Measurements from ENCODE around the gene OSBPL6. TPM values are rescaled to one million over a fixed set of nuclear protein-coding genes. Genes with fewer than 3 reads are reported as not detected.

OSBPL6 gene
- total and polyA plus RNA-seq, 2 of the 13 experiments (the other 11 are each of a cell fraction or from before 2014, with no cell fraction given), result 0.03 to 0.11 TPM

- no peak for TF ChIP-seq CREB3 (CRISPR knock-in tag; IDR thresholded peaks at IDR 0.05)
- no peak for TF ChIP-seq ZNF142 (CRISPR knock-in tag; IDR thresholded peaks at IDR 0.05)
- TF ChIP-seq ETV6 (CRISPR knock-in tag; conservative IDR thresholded peaks at IDR 0.05), result no peak
- peak; percentile 48; the same call in 1 of the 2 replicates for TF ChIP-seq SOX5 (CRISPR knock-in tag; IDR thresholded peaks at IDR 0.05; ENCODE audit: borderline replicate concordance)
- no peak for TF ChIP-seq SOX13 (IDR thresholded peaks at IDR 0.05)
- peak in 1 of 2 experiments; percentile 52; a peak in 1 of 4 replicates for TF ChIP-seq SOX13 (CRISPR knock-in tag; conservative IDR thresholded peaks at IDR 0.05 in 1 of 2, IDR thresholded peaks at IDR 0.05 in 1 of 2)
- no peak for TF ChIP-seq ZNF720 (CRISPR knock-in tag; IDR thresholded peaks at IDR 0.05)
- TF ChIP-seq ARID2 (CRISPR knock-in tag; IDR thresholded peaks at IDR 0.05; ENCODE audit: borderline replicate concordance), result no peak; the same call in 1 of the 2 replicates
- TF ChIP-seq HDAC2 (CRISPR knock-in tag; IDR thresholded peaks at IDR 0.05), result peak; percentile 74
- TF ChIP-seq ZMAT3 (CRISPR knock-in tag; conservative IDR thresholded peaks at IDR 0.05), result no peak
- no peak for TF ChIP-seq PREB (CRISPR knock-in tag; IDR thresholded peaks at IDR 0.05)
- no peak for TF ChIP-seq ZNF292 (CRISPR knock-in tag; IDR thresholded peaks at IDR 0.05; ENCODE audit: borderline replicate concordance, low read depth)
- TF ChIP-seq AFF4 (CRISPR knock-in tag; IDR thresholded peaks at IDR 0.05), result no peak
- TF ChIP-seq HOXA3 (CRISPR knock-in tag; IDR thresholded peaks at IDR 0.05), result peak; percentile 73; the same call in 1 of the 2 replicates
- TF ChIP-seq IRF1 (CRISPR knock-in tag; IDR thresholded peaks at IDR 0.05; ENCODE audit: low read depth), result no peak
Measured at GRCh38 chr2:178414266-178415247, 220.2 kb downstream of the OSBPL6 start (continued).
